Tibial artery (tissue), 4 donors: ENCODE results near the gene RHOXF2B.
A peak's percentile ranks its signal among the peaks of the same experiment; 100 is the strongest.
"Not testable (repeated sequence)": the region's sequence is repeated elsewhere in the genome, so short reads cannot be mapped to it uniquely, and the experiment has no call there.

Experiments
- DNase-seq, 2 donors: peaks; one replicate each; pipeline ENCODE4 v3.0.0-alpha.2; 2019
- H3K27ac ChIP-seq, 2 donors: fragments of 200-600 bp; sonication (generic) in 1 of 2; 1 replicate in 1 of 2; 2 replicates in 1 of 2; pipeline ENCODE4 v1.5.1; 2018 to 2019; ENCODE audit warnings: mild to moderate bottlenecking in 1 of 2
- H3K27me3 ChIP-seq, 2 donors: fragments of 200-600 bp; sonication (generic) in 1 of 2; one replicate each; pipeline versions ENCODE4 v1.5.1 to v1.6.0; 2016 to 2019
- H3K36me3 ChIP-seq, 3 donors: fragments of 200-600 bp; sonication (generic) in 2 of 3; one replicate each; pipeline ENCODE4 v1.5.1; 2016 to 2019; ENCODE audit warnings: mild to moderate bottlenecking in 2 of 3
- H3K4me1 ChIP-seq, 4 donors: fragments of 200-600 bp; sonication (generic) in 2 of 4; 1 replicate in 3 of 4; 2 replicates in 1 of 4; pipeline ENCODE4 v1.5.1; 2016 to 2019
- H3K4me3 ChIP-seq, 2 donors: fragments of 200-600 bp; sonication (generic) in 1 of 2; 1 replicate in 1 of 2; 2 replicates in 1 of 2; pipeline ENCODE4 v1.5.1; 2018 to 2019; ENCODE audit warnings: mild to moderate bottlenecking in 2 of 2
- H3K9me3 ChIP-seq, 3 donors: fragments of 200-600 bp; sonication (generic) in 1 of 3; one replicate each; pipeline ENCODE4 v1.5.1; 2016 to 2019
- CTCF ChIP-seq, 2 experiments: fragments of 200-600 bp in 1 of 2; fragments of 450-650 bp in 1 of 2; IDR thresholded peaks; one replicate each; pipeline ENCODE4 v1.5.1; 2017 to 2019; ENCODE audit warnings: antibody characterized with exemption in 2 of 2, mild to moderate bottlenecking in 1 of 2, moderate library complexity in 1 of 2
- intact Hi-C: fragments of 100-400 bp; cut with DNase I; formaldehyde crosslinking; loops from one replicate; pipeline ENCODE4 v1.15.0; 2023; ENCODE audit warnings: low total_unique reads

The RHOXF2B gene

DNA sequence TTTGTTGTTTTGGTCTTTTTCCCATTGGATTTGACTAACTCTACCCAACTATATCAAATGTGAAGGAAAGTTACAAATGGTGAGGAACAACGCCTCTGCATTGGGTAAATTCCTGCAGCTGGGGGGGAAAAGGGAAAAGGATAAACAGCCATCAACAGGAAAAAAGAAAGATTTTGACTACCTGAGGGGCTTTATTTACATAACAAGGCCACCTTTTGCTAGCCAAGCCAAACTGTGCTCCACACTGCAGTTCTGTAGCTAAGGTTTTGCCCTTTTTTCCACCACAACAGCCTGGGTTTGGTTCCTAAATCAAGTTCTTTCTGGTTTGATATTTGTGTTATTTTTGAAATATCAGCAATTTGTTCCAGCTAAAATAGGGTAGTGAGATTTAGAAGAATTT, 40.8 kb downstream of the RHOXF2B start:
- Histone ChIP-seq H3K9me3 (no peaks in the 10 kb centered on the region), H3K27me3 (no peaks in the 10 kb centered on the region), H3K36me3 (no peaks in the 10 kb centered on the region), H3K27ac (no peak overlapping the region), H3K4me3 (no peak overlapping the region), H3K4me1 (no peaks in the 10 kb centered on the region)
- intact Hi-C loops: no loop called here
- DNase-seq: no peak
- TF ChIP-seq CTCF (IDR thresholded peaks at IDR 0.05): no peak

DNA sequence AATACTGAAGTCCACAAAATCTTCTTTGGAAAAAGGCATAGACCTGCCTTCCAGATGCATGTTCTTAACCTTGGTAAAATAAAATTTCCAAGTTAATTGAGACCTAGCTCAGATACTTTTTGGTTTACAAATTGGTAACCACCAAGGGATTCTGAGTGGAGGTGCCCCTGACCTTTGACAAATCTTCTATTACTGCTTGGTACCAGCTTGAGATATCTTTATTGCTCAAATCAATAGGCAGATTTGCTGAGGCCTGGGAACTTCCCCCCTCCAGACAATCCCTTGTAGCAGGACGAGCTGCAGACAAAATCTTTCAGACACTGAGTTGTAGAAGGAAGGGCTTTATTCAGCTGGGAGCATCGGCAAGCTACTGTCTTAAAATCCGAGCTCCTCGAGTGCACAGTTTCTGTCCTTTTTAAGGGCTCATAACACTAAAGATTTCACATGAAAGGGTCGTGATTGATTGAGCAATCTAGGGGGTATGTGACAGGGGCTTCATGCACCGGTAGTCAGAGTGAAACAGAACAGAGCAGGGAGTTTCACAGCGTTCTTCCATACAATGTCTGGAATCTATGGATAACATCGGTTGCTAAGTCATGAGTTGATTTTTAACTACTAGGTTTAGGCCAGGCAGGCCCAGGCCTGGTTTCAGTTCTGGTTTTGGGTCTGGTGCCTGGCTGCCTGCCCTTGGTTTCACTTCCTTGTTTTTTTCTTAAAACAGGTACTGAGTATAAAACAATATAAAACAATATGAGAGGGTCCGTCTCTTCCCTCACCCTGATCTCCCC, 41.8 kb downstream of the RHOXF2B start:
- H3K9me3 ChIP-seq, intact Hi-C loops, H3K4me1 ChIP-seq, H3K4me3 ChIP-seq, H3K27me3 ChIP-seq, H3K27ac ChIP-seq, H3K36me3 ChIP-seq: not testable (repeated sequence)
- peak in 1 of 2 donors; percentile 27 for DNase-seq

- Histone ChIP-seq H3K27me3 (no peaks in the 10 kb centered on the region), H3K4me3 (no peak overlapping the region), H3K27ac (no peak overlapping the region), H3K9me3 (no peaks in the 10 kb centered on the region), H3K4me1 (no peaks in the 10 kb centered on the region), H3K36me3 (no peaks in the 10 kb centered on the region)
- intact Hi-C loops: no loop called here
- no peak for DNase-seq
- no peak for TF ChIP-seq CTCF (IDR thresholded peaks at IDR 0.05)
These were observed 48.1 kb downstream of the RHOXF2B start for GRCh38 chrX:120029354-120029753.

GRCh38 chrX:120023259-120023658, 54.2 kb downstream of the RHOXF2B start:
- intact Hi-C loops: no loop called here
- no peak overlapping the region for H3K27ac ChIP-seq
- no peaks in the 10 kb centered on the region for H3K9me3 ChIP-seq
- no peak overlapping the region for H3K4me3 ChIP-seq
- DNase-seq: no peak
- H3K36me3 ChIP-seq: no peaks in the 10 kb centered on the region
- no peaks in the 10 kb centered on the region for H3K4me1 ChIP-seq
- H3K27me3 ChIP-seq: no peaks in the 10 kb centered on the region
- TF ChIP-seq CTCF (IDR thresholded peaks at IDR 0.05): no peak

- Histone ChIP-seq H3K9me3 (no peaks in the 10 kb centered on the region), H3K4me1 (no peaks in the 10 kb centered on the region), H3K36me3 (no peaks in the 10 kb centered on the region), H3K27me3 (peaks cover 0 to 1% of the 10 kb centered on the region in 2 donors), H3K4me3 (no peak overlapping the region), H3K27ac (no peak overlapping the region)
- no peak for TF ChIP-seq CTCF (IDR thresholded peaks at IDR 0.05)
- DNase-seq: no peak
- intact Hi-C loops: no loop called here
These were observed 54.7 kb downstream of the RHOXF2B start for GRCh38 chrX:120022763-120023162.
